ENCODE data around the gene TRPV4. TPM values are rescaled to one million over a fixed set of nuclear protein-coding genes. Genes with fewer than 3 reads are reported as not detected.

Gene TRPV4
- total RNA-seq, 1 donor from 2014 or later, result 3.5 TPM

GRCh38 chr12:109800536-109800935 is 32.7 kb downstream of the TRPV4 start:
- Mint-ChIP-seq H3K9me3 (no peaks in the 10 kb centered on the region), H3K36me3 (ENCODE audit: low read depth) (no peaks in the 10 kb centered on the region), H3K4me1 (no peaks in the 10 kb centered on the region), H3K27ac (ENCODE audit: unreplicated experiment) (no peak overlapping the region), H3K4me3 (no peak overlapping the region), H3K27me3 (ENCODE audit: low read depth) (no peaks in the 10 kb centered on the region)
- no peak for DNase-seq (ENCODE audit: low read depth, low spot score)
- TF ChIP-seq CTCF (conservative IDR thresholded peaks at IDR 0.05), result no peak

GRCh38 chr12:109798691-109799090 is 34.5 kb downstream of the TRPV4 start:
- H3K27me3 Mint-ChIP-seq (ENCODE audit: low read depth), result no peaks in the 10 kb centered on the region
- H3K4me3 Mint-ChIP-seq, result no peak overlapping the region
- no peaks in the 10 kb centered on the region for H3K9me3 Mint-ChIP-seq
- no peak overlapping the region for H3K27ac Mint-ChIP-seq (ENCODE audit: unreplicated experiment)
- TF ChIP-seq CTCF (conservative IDR thresholded peaks at IDR 0.05), result no peak
- peaks cover under 1% of the 10 kb centered on the region for H3K4me1 Mint-ChIP-seq
- DNase-seq (ENCODE audit: low read depth, low spot score), result no peak
- no peaks in the 10 kb centered on the region for H3K36me3 Mint-ChIP-seq (ENCODE audit: low read depth)

GRCh38 chr12:109797905-109798669 is 35.1 kb downstream of the TRPV4 start:
- TF ChIP-seq CTCF (conservative IDR thresholded peaks at IDR 0.05), result peak; percentile 34
- Mint-ChIP-seq H3K9me3 (no peaks in the 10 kb centered on the region), H3K36me3 (ENCODE audit: low read depth) (no peaks in the 10 kb centered on the region), H3K27ac (ENCODE audit: unreplicated experiment) (no peak overlapping the region), H3K4me1 (peaks cover 4% of the 10 kb centered on the region), H3K4me3 (no peak overlapping the region), H3K27me3 (ENCODE audit: low read depth) (no peaks in the 10 kb centered on the region)
- no peak for DNase-seq (ENCODE audit: low read depth, low spot score)

- Mint-ChIP-seq H3K4me1 (peaks cover 4% of the 10 kb centered on the region), H3K4me3 (no peak overlapping the region), H3K27me3 (ENCODE audit: low read depth) (no peaks in the 10 kb centered on the region), H3K27ac (ENCODE audit: unreplicated experiment) (peak overlapping the region; percentile 27), H3K36me3 (ENCODE audit: low read depth) (no peaks in the 10 kb centered on the region), H3K9me3 (no peaks in the 10 kb centered on the region)
- DNase-seq (ENCODE audit: low read depth, low spot score), result no peak
- TF ChIP-seq CTCF (conservative IDR thresholded peaks at IDR 0.05), result no peak
Measured at GRCh38 chr12:109796057-109796456, 37.1 kb downstream of the TRPV4 start.

GRCh38 chr12:109795023-109795422 is 38.2 kb downstream of the TRPV4 start:
- Mint-ChIP-seq H3K4me1 (peaks cover 4% of the 10 kb centered on the region), H3K27ac (ENCODE audit: unreplicated experiment) (no peak overlapping the region), H3K9me3 (no peaks in the 10 kb centered on the region), H3K4me3 (no peak overlapping the region), H3K36me3 (ENCODE audit: low read depth) (no peaks in the 10 kb centered on the region), H3K27me3 (ENCODE audit: low read depth) (no peaks in the 10 kb centered on the region)
- TF ChIP-seq CTCF (conservative IDR thresholded peaks at IDR 0.05), result no peak
- no peak for DNase-seq (ENCODE audit: low read depth, low spot score)

All from neural crest cell (in vitro differentiated cells).